HG03460 (cell line): Measurements from ENCODE around the gene NISCH.

ENCODE experiments used
- ATAC-seq: cut with Tn5 transposase; IDR thresholded peaks from one replicate; pipeline ENCODE4 v1.9.1; 2021; ENCODE audit not compliant: unreplicated experiment

Gene NISCH

DNA sequence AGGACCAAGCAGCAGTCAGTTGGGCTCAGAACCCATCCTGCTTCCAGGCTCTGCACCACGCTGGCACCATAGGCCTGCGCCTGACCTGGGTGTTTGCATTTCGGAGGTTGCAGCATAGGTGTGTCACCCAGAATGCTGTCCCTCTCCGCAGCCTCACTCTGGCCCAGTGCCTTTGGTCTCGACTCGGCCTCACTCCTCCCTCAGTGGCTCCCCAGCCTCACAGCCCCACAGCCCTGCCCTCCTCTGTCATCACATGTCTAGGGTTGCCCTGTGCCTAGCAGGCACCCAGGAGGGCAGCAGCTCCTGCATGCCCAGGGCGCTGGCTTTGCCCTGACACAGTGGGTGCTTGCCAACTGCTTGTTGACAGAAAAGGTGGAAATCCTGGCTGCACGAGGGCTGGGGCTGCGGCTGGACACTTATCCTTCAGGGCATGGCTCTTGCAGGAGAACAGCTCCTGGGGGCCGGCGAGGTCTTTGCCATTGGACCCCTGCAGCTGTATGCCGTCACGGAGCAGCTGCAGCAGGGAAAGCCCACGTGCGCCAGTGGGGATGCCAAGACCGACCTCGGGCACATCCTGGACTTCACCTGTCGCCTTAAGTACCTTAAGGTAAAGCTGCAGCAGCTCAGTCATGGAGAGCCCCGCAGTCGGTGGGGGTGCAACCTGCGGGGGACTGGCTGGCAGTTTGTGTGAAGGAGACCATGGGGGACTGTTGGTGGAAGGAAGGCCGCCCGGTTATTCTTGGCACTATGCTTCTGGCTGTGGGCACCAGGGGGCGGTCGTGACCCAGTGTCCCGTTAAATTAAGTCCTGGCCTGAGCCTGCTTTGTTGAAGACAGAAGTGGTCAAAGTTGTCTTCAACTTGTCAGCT lies 16.2 kb downstream of the NISCH start:
- ATAC-seq = no peak

DNA sequence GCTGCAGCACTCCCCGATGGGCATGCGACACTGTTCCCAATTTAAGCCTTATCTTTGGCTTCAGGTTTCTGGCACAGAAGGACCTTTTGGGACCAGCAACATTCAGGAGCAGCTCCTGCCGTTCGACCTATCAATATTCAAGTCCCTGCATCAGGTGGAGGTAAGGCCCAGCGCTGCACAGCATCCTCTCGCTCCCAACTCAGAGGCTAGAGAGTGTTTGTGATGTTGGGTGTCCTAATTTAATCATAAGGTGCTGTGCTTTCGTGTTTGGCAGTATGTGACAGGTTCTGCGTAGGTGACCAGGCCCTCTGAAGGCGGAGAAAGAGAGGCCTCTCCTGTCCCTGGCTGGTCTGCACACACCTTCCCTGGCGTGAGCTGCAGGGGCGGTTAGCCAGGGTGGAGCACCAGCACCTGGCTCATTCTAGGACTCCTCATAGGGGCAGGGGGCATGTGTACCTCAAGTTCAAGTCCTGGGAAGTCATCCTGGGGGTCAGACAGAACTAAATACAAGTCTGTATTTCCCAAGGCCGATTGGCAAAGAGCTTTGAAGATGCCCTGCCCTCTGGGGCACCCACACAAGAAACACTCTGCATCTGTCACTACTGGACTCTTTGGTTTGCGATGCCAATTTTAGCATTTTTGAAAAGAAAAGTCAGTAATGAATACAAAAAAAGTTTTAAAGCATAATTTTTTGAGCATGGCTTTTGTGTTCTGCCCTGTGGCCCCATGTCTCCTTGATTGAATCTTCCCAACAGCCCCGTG lies 17.0 kb downstream of the NISCH start:
- ATAC-seq = no peak

- ATAC-seq = no peak
Observed at GRCh38 chr3:52473026-52473425, 17.6 kb downstream of the NISCH start.

DNA sequence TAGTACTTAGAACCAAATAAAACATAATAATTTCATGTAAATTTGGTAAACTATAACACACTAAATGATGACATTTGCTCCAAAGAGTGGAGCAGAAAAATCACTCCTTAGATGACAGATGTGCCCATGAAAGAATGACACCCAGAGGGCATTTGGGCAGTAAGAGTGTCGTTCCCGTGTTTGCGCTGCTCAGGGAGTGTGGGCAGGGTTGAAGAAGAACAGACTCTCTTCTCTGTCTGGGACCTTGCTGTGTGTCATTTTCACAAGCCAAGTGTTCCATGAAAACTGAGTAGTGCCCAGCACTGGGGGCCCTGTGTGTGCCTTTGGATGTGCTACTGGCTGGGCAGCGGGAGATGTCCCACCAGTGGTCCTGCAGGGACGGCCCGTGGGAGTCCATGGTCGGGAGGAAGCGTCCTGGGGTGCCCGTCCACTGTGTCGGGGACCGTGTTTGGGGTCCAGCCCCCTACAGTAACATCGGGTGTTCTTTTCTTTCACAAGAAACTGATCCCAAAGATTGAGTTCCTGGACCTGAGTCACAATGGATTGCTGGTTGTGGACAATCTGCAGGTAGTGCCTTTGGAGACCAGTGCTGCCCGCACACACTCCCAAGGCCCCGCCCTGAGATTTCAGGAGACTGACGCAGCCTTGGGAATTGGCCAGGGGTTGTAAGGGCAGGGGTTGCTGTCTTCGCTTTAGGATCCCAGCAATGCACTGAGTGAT lies 21.8 kb downstream of the NISCH start:
- no peak for ATAC-seq

DNA sequence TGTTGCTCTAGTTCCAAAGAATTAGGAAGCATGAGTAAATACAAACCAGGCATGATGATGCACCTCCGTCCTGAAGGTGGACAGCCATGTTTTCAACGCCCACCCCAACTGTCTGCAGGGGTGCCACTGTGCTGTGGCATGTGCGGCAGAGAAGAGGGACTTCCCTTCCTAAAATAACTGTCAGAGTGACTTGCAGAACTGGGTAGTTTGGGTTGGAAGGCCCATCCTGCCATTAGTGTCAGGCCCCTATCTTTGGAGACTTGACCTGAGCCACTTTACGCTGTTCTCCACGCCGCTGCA lies 22.3 kb downstream of the NISCH start:
- ATAC-seq = no peak

DNA sequence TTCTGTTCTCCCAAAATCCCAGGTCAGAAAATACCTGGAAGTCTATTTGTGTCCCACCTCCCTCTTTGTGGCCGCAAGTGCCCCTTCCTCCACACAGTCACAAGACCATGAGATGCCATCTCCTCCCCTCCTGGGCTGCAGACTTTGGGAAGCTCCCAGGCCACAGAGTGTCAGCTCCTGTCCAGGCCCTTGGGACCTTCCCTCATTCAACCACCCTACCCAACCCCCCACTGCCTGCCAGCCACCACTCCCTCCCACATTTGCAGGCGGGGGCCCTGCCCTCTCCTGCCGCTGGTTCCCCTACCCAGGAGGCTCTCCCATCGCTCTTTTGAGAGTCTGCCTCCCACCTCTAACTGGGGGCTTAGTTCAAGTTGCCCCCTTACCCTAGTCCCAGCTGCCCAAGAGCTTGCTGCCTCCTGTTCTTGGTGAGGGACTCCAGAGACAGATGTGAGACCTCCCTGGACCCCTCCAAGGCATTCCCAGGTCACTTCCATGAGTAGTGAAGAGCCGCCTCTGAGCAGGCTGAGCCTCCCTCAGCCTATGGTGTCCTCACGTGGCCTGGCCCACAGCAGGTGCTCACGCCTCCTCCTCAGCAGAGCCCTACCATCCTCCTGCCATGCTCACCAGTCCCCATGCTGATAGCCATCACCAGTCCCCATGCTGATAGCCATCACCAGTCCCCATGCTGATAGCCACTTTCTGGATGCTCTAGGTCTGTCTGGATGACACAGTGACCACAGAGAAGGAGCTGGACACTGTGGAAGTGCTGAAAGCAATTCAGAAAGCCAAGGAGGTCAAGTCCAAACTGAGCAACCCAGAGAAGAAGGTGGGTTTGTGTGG lies 23.9 kb downstream of the NISCH start:
- ATAC-seq = no peak

DNA sequence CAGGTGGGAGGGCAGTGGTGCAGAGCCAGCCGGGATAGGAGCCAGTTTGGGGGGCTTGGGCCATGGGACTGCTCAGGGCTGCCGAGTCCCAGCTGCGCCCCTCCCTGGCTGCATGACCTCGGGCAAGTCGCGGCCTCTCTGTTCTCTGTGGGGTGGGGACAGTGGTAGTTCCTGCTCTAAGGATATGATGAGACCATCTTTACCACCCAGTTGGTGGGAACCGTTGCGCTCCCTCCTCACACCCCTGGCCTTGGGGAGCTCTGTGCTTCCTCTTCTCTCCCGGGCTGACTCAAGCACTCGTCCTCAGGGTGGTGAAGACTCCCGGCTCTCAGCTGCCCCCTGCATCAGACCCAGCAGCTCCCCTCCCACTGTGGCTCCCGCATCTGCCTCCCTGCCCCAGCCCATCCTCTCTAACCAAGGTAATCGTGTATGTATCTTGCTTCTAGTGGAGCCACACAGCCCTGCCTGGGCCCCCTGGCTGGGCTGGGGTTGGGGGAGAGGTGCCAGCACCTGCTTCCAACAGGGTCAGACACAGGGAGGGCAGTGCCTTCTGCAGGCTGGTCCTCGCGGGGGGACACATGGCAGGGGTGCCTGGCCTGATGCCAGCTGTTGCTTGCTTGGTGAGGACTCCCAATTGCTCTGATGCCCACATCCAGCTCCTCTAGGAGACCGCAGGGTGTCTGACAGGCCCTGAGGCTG lies 24.6 kb downstream of the NISCH start:
- no peak for ATAC-seq

DNA sequence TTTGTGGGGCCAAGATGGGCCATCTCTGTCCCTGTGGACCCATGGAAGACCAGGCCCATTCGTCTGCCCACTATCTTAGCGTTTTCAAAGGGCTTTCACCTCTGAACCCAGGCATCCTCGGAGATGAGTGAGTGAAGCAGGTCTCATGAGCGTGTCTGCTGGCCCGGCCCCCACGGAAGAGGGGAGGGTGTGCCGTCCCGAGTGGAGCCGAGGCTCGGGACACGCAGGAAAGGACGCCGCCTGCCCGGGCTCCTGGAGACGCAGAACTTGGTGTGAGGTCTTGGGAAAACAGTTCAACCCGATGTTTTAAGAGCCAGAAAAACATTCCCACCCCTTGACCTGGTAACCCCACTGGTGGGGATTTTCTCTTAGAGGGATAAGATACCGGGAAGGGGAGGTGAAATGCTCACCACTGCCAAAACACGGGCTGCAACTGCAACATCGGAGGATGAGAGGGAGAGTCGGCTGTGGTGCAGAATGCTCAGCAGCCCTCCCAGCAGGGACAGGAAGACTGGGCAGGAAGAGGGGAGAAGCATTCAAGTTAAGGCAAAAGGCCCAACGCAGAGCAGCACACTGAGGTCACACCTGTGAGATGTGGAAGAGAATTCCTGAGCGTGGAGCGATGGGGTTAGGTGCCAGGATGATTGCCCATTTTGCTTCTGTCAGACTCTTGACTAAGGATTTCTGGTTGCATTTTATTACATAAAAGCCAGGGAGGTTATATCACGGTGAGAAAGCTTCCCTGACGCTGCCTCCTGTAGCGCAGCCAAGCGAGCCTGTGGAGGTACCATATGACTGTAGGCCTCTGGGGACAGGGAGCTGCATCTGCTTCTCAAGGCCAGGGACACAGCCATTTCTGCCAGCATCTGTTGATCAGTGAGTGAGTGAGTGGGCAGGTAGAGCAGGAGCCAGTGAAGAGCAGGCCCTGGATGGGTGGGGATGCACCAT lies 25.6 kb downstream of the NISCH start:
- ATAC-seq = no peak

GRCh38 chr3:52481819-52482521 lies 26.6 kb downstream of the NISCH start:
- no peak for ATAC-seq

GRCh38 chr3:52483081-52483480 lies 27.7 kb downstream of the NISCH start:
- ATAC-seq = no peak

- ATAC-seq = no peak
Observed at GRCh38 chr3:52483577-52484381, 28.4 kb downstream of the NISCH start.

DNA sequence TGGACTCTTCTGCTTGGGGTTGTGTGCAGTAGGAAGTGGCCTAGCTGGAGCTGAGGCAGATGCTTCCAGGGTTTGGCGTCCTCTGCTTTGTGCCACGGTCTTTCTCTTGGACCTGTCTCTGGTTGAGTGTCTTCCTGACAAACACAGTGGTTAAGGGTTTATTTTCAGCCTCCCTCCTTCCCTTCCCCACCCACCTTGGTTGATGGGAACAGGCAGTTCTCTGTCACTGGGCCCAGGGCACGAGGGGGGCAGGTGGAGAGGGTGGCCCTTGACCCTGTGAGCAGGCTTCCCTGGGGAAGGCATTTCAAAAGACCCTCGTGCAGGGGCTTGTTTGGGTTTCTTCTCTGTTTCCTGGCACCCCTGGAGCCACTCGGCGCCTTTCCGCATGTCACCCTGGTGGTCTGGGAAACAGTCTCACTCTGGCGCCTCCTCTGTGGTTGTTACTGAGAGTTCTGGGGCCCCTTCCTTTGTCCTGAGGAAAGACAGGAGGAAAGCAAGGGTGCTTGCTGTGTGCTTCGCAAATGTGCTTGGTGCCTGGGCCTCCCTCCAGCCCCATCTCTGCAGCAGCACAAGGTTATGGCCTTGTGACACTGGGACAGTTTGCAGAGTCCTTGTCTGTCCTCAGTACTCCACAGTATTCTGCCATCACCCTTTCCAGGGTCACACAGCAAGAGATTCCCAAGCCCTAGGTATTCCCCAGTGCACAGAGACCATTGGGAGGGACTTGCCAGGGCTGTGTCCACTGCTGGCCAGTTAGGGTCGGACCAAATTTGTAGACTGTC lies 29.5 kb downstream of the NISCH start:
- ATAC-seq = no peak

DNA sequence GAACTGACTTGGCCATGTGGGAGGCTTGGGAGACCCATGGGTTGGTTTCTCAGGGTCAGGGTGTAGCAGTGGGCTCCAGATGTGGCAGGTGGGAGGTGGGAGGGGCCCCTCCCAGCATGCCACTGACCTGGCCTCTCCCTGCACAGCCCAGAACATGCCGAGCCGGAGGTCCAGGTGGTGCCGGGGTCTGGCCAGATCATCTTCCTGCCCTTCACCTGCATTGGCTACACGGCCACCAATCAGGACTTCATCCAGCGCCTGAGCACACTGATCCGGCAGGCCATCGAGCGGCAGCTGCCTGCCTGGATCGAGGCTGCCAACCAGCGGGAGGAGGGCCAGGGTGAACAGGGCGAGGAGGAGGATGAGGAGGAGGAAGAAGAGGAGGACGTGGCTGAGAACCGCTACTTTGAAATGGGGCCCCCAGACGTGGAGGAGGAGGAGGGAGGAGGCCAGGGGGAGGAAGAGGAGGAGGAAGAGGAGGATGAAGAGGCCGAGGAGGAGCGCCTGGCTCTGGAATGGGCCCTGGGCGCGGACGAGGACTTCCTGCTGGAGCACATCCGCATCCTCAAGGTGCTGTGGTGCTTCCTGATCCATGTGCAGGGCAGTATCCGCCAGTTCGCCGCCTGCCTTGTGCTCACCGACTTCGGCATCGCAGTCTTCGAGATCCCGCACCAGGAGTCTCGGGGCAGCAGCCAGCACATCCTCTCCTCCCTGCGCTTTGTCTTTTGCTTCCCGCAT lies 31.8 kb downstream of the NISCH start:
- ATAC-seq = no peak

DNA sequence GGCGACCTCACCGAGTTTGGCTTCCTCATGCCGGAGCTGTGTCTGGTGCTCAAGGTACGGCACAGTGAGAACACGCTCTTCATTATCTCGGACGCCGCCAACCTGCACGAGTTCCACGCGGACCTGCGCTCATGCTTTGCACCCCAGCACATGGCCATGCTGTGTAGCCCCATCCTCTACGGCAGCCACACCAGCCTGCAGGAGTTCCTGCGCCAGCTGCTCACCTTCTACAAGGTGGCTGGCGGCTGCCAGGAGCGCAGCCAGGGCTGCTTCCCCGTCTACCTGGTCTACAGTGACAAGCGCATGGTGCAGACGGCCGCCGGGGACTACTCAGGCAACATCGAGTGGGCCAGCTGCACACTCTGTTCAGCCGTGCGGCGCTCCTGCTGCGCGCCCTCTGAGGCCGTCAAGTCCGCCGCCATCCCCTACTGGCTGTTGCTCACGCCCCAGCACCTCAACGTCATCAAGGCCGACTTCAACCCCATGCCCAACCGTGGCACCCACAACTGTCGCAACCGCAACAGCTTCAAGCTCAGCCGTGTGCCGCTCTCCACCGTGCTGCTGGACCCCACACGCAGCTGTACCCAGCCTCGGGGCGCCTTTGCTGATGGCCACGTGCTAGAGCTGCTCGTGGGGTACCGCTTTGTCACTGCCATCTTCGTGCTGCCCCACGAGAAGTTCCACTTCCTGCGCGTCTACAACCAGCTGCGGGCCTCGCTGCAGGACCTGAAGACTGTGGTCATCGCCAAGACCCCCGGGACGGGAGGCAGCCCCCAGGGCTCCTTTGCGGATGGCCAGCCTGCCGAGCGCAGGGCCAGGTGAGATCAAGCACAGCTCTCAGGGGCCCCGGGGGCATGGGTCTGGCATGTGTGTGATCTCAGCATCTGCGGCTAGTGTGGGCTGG lies 32.6 kb downstream of the NISCH start:
- ATAC-seq = no peak

DNA sequence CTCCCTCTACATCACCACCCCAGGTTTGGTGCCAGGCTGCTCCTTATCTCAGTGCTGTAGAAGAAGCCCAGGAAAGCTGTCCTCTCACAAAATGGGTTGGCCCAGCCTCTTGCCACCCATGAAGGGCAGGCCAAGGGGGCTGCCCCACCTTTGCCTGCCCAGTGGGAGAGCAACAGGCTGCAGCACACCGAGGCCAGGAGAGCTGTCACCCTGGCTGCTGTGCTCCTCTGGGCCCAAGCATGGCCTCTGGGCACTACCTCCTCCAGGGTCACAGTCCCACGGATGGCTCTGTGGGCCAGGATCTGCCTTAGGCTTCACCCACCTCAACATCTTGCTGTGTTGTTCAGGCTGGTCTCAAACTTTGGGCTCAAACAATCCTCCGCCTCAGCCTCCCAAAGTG lies 33.3 kb downstream of the NISCH start:
- ATAC-seq = no peak
